HEK293 (cell line): Measurements from ENCODE around the gene CNTRL.

Experiments used
- KLF17 ChIP-seq: fragments of 450-650 bp; formaldehyde crosslinking; IDR thresholded peaks from 2 replicates; pipeline ENCODE4 v1.5.1; 2016; ENCODE audit warnings: missing biosample characterization, missing genetic modification characterization
- YY1 ChIP-seq: fragments of 450-650 bp; formaldehyde crosslinking; IDR thresholded peaks from 2 replicates; pipeline ENCODE4 v1.5.1; 2018; ENCODE audit warnings: missing biosample characterization, missing genetic modification characterization
- ZNF10 ChIP-seq: fragments of 450-650 bp; formaldehyde crosslinking; IDR thresholded peaks from 2 replicates; pipeline ENCODE4 v1.5.1; 2017; ENCODE audit warnings: missing biosample characterization, missing genetic modification characterization
- ZNF416 ChIP-seq: fragments of 450-650 bp; formaldehyde crosslinking; IDR thresholded peaks from 2 replicates; pipeline ENCODE4 v1.5.1; 2016; ENCODE audit warnings: missing biosample characterization, missing genetic modification characterization
- TF ChIP-seq, protein P1 (sequence below): fragments of 450-650 bp; formaldehyde crosslinking; IDR thresholded peaks from 2 replicates; pipeline ENCODE4 v1.5.1; 2016; ENCODE audit warnings: missing biosample characterization, missing genetic modification characterization

GRCh38 chr9:121140162-121140561 lies 65.4 kb downstream of the CNTRL start:
- TF ChIP-seq KLF17 (tag by site-specific recombination) (no peak), YY1 (tag by site-specific recombination) (no peak), ZNF416 (tag by site-specific recombination) (no peak), ZNF10 (tag by site-specific recombination) (no peak)
- TF ChIP-seq, protein P1, sequence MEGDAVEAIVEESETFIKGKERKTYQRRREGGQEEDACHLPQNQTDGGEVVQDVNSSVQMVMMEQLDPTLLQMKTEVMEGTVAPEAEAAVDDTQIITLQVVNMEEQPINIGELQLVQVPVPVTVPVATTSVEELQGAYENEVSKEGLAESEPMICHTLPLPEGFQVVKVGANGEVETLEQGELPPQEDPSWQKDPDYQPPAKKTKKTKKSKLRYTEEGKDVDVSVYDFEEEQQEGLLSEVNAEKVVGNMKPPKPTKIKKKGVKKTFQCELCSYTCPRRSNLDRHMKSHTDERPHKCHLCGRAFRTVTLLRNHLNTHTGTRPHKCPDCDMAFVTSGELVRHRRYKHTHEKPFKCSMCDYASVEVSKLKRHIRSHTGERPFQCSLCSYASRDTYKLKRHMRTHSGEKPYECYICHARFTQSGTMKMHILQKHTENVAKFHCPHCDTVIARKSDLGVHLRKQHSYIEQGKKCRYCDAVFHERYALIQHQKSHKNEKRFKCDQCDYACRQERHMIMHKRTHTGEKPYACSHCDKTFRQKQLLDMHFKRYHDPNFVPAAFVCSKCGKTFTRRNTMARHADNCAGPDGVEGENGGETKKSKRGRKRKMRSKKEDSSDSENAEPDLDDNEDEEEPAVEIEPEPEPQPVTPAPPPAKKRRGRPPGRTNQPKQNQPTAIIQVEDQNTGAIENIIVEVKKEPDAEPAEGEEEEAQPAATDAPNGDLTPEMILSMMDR, result no peak
